ENCODE results near the gene OR8D2. TPM values are rescaled to one million over a fixed set of nuclear protein-coding genes. Genes with fewer than 3 reads are reported as not detected.

Gene OR8D2
- not detected for total RNA-seq
- not detected for polyA plus RNA-seq (ENCODE audit: insufficient read depth, low read depth, low replicate concordance)
- long read RNA-seq, donor 1 = 0 reads
- long read RNA-seq, donor 2 = 0 reads
- long read RNA-seq, donor 3 = 0 reads
- long read RNA-seq, donor 4 = 0 reads
- long read RNA-seq, donor 5 = 0 reads
- long read RNA-seq, donor 6 = 0 reads
- long read RNA-seq, donor 7 = 0 reads
- long read RNA-seq, donor 8 = 0 reads
- long read RNA-seq, donor 9 = 0 reads
- long read RNA-seq, donor 10 = 0 reads

DNA sequence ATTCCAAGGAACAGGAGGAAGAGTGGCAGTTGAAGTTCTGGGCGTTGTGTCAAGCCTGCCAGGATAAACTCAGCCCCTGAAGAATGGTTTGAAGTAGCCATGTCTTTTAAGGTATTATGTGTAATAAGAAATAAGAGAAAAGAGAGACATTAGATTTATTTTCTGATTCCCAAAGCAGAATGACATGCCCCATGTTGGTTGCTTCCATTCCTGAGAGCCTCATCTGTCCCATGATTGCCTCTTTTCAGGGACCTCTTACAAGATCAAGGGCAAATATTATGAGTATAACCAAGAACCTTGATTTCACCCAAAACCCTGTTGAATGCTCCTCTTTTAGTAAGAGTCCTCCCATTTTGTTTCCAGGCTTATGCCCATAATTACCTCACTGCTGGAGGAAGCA lies at the start of gene OR8D2:
OR8D2 (minus strand) TSS at position 101 of the 400 bp plus-strand sequence; CDS start at position 101, 0 bp downstream.
- Histone ChIP-seq H3K27ac (ENCODE audit: low read depth in 2 of 2, low read length in 2 of 2) (no peak within 1 kb of the TSS), H3K9ac (ENCODE audit: low read length in 3 of 3) (no peak within 1 kb of the TSS), H3K36me3 (ENCODE audit: control insufficient read depth in 2 of 3, insufficient read depth in 3 of 3, low read length in 3 of 3) (no peaks in the 10 kb centered on the region), H3K27me3 (ENCODE audit: control insufficient read depth, insufficient read depth, low read length) (no peaks in the 10 kb centered on the region), H3K4me1 (ENCODE audit: control insufficient read depth in 2 of 3, insufficient read depth in 2 of 3, low read depth in 1 of 3, low read length in 3 of 3) (no peaks in the 10 kb centered on the region), H3K9me3 (ENCODE audit: control insufficient read depth in 2 of 3, insufficient read depth in 1 of 3, low read length in 3 of 3) (no peaks in the 10 kb centered on the region), H3K4me3 (ENCODE audit: low read length in 3 of 3) (no peak within 1 kb of the TSS)
- FAIRE-seq = no peak
- intact Hi-C loops (cut with DNase I) = no loop called here
- no peak for DNase-seq
- TF ChIP-seq, protein P1, sequence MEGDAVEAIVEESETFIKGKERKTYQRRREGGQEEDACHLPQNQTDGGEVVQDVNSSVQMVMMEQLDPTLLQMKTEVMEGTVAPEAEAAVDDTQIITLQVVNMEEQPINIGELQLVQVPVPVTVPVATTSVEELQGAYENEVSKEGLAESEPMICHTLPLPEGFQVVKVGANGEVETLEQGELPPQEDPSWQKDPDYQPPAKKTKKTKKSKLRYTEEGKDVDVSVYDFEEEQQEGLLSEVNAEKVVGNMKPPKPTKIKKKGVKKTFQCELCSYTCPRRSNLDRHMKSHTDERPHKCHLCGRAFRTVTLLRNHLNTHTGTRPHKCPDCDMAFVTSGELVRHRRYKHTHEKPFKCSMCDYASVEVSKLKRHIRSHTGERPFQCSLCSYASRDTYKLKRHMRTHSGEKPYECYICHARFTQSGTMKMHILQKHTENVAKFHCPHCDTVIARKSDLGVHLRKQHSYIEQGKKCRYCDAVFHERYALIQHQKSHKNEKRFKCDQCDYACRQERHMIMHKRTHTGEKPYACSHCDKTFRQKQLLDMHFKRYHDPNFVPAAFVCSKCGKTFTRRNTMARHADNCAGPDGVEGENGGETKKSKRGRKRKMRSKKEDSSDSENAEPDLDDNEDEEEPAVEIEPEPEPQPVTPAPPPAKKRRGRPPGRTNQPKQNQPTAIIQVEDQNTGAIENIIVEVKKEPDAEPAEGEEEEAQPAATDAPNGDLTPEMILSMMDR (IDR thresholded peaks at IDR 0.05; ENCODE audit: borderline replicate concordance, extremely low read depth, insufficient read depth) = no peak

DNA sequence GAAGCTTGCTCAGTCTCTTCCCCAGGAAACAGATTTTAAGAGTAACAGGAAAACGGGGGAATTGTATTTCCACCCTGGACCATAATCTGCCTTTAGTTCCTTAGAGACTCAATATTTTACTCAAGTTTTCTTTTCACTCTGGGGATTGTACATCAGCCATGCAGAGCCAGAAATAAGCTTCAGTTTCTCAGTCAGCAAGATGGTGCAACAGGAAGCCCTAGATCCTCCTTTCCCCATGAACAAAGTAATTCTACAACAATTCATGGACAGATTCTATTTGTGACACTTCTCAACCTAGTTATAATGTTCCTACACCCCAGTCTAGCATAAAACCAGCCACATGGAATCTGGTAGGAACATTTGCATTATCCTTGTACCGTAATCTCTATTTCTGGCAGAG lies 39.6 kb upstream of the OR8D2 start:
- no peak for FAIRE-seq
- H3K27me3 ChIP-seq (ENCODE audit: control insufficient read depth, insufficient read depth, low read length) = no peaks in the 10 kb centered on the region
- H3K4me1 ChIP-seq (ENCODE audit: control insufficient read depth in 2 of 3, insufficient read depth in 2 of 3, low read depth in 1 of 3, low read length in 3 of 3) = no peaks in the 10 kb centered on the region
- H3K36me3 ChIP-seq (ENCODE audit: control insufficient read depth in 2 of 3, insufficient read depth in 3 of 3, low read length in 3 of 3) = no peaks in the 10 kb centered on the region
- TF ChIP-seq, protein P1 (IDR thresholded peaks at IDR 0.05; ENCODE audit: borderline replicate concordance, extremely low read depth, insufficient read depth) = no peak
- DNase-seq = no peak
- intact Hi-C loops (cut with DNase I) = no loop called here
- H3K9ac ChIP-seq (ENCODE audit: low read length in 3 of 3) = no peak overlapping the region
- H3K4me3 ChIP-seq (ENCODE audit: low read length in 3 of 3) = no peak overlapping the region
- no peak overlapping the region for H3K27ac ChIP-seq (ENCODE audit: low read depth in 2 of 2, low read length in 2 of 2)
- no peaks in the 10 kb centered on the region for H3K9me3 ChIP-seq (ENCODE audit: control insufficient read depth in 2 of 3, insufficient read depth in 1 of 3, low read length in 3 of 3)

DNA sequence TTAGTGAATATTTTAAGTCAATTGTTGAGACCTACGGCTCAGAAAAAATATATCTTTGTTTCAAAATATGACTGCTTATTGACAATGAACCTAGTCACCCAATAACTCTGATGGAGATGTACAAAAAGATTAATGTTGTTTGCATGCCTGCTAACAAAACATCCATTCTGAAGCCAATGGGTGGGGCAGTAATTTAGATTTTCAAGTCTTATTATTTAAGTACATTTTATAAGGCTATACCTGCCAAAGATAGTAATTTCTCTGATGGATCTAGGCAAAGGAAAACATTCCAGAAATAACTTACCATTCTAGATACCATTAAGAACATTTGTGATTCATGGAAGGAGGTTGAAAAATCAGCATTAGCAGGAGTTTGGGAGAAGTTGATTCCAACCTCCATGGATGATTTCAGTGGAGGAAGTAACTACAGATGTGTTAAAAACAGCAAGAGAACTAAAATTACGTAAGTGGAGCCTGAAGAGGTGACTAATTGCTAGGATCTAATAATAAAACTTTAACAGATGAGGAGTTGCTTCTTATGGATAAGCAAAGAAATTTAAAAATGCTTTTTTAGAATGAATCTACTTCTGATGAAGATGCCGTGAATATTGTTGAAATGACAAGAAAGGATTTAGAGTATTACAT lies 26.4 kb upstream of the OR8D2 start:
- FAIRE-seq (no peak), DNase-seq (no peak)
- Histone ChIP-seq H3K9ac (ENCODE audit: low read length in 3 of 3) (no peak overlapping the region), H3K4me3 (ENCODE audit: low read length in 3 of 3) (no peak overlapping the region), H3K9me3 (ENCODE audit: control insufficient read depth in 2 of 3, insufficient read depth in 1 of 3, low read length in 3 of 3) (peaks cover 0 to 5% (median 0%) of the 10 kb centered on the region in 3 donors), H3K27ac (ENCODE audit: low read depth in 2 of 2, low read length in 2 of 2) (no peak overlapping the region), H3K4me1 (ENCODE audit: control insufficient read depth in 2 of 3, insufficient read depth in 2 of 3, low read depth in 1 of 3, low read length in 3 of 3) (no peaks in the 10 kb centered on the region), H3K36me3 (ENCODE audit: control insufficient read depth in 2 of 3, insufficient read depth in 3 of 3, low read length in 3 of 3) (no peaks in the 10 kb centered on the region), H3K27me3 (ENCODE audit: control insufficient read depth, insufficient read depth, low read length) (no peaks in the 10 kb centered on the region)
- intact Hi-C loops (cut with DNase I) = no loop called here
- TF ChIP-seq, protein P1 (IDR thresholded peaks at IDR 0.05; ENCODE audit: borderline replicate concordance, extremely low read depth, insufficient read depth) = no peak

Data from kidney (tissue), 22 donors.